ENCODE results near the gene MT1E.

DNA sequence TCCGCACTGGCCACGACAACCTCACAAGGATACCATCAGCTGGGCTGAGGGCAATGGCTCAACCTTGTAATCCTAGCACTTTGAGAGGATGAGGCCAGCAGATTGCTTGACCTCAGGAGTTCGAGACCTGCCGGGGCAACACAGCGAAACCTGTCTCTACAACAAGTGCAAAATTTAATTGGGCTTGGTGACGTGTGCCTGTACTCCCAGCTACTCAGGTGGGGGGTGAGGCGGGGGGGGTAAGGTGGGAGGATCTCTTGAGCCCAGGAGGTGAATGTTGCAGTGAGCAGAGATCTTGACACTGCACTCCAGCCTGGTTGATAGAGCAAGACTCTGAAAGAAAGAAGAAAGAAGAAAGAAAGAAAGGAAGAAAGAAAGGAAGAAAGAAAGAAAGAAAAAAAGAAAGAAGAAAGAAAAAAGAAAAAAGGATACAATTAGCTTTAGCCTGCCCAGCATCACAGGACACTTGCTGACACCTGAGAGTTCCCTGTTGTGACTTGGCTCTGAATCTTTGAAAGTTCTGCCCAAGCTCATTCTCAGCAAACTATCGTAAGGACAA is 5.2 kb upstream of the MT1E start:
- TF ChIP-seq RBBP5 (IDR thresholded peaks at IDR 0.05; ENCODE audit: borderline replicate concordance, low read depth, low read length) (no peak), CHD2 (IDR thresholded peaks at IDR 0.05; ENCODE audit: low read length) (no peak), EGR1 (IDR thresholded peaks at IDR 0.05; ENCODE audit: borderline replicate concordance, low read depth, low read length) (no peak), YY1 (IDR thresholded peaks at IDR 0.05; ENCODE audit: low read depth, low read length) (no peak), TEAD4 (IDR thresholded peaks at IDR 0.05; ENCODE audit: low read depth, low read length) (no peak), SP1 (IDR thresholded peaks at IDR 0.05; ENCODE audit: low read depth, low read length) (no peak)
- TF ChIP-seq, protein P1, sequence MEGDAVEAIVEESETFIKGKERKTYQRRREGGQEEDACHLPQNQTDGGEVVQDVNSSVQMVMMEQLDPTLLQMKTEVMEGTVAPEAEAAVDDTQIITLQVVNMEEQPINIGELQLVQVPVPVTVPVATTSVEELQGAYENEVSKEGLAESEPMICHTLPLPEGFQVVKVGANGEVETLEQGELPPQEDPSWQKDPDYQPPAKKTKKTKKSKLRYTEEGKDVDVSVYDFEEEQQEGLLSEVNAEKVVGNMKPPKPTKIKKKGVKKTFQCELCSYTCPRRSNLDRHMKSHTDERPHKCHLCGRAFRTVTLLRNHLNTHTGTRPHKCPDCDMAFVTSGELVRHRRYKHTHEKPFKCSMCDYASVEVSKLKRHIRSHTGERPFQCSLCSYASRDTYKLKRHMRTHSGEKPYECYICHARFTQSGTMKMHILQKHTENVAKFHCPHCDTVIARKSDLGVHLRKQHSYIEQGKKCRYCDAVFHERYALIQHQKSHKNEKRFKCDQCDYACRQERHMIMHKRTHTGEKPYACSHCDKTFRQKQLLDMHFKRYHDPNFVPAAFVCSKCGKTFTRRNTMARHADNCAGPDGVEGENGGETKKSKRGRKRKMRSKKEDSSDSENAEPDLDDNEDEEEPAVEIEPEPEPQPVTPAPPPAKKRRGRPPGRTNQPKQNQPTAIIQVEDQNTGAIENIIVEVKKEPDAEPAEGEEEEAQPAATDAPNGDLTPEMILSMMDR (IDR thresholded peaks at IDR 0.05; ENCODE audit: control extremely low read depth in 1 of 3, insufficient read depth in 1 of 3, low read depth in 1 of 3, low read length in 3 of 3) = no peak
